ENCODE measurements around the gene DNAJC2.

Gene DNAJC2, protein sequence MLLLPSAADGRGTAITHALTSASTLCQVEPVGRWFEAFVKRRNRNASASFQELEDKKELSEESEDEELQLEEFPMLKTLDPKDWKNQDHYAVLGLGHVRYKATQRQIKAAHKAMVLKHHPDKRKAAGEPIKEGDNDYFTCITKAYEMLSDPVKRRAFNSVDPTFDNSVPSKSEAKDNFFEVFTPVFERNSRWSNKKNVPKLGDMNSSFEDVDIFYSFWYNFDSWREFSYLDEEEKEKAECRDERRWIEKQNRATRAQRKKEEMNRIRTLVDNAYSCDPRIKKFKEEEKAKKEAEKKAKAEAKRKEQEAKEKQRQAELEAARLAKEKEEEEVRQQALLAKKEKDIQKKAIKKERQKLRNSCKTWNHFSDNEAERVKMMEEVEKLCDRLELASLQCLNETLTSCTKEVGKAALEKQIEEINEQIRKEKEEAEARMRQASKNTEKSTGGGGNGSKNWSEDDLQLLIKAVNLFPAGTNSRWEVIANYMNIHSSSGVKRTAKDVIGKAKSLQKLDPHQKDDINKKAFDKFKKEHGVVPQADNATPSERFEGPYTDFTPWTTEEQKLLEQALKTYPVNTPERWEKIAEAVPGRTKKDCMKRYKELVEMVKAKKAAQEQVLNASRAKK

DNA sequence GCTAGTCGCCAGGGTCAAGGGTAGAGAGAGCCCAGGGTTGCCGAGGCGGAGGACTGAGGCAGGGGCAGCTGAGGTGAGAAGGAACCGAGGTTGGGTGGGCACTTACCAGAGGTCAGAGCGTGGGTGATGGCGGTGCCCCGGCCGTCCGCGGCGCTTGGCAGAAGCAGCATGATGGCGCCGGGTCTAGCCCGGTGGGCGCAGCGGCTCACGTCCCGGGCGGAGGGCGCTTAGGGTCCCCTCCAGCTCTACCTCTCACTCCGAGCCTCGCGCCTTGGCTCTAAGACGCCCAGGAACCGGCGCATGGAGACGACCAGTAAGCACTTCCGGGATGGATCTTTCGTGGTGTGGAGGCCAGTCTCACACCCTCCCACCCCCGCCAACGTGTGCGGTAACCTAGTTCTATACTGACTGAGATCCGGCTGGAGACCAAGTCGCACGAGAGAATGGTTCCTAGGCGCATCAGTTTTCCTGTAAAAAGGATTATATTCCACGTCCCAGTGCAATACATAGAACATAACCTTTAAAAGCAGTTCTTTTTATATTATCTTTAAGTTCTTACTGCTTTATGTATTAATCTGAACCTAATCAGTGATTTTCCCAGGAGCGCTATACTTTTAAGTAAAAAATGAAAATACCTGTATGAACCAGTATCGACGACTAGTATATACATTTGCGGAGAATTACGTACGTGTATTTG lies at the start of gene DNAJC2:
TSS of gene DNAJC2 (minus strand) at position 315 of the 697 bp plus-strand sequence. CDS start at position 170, 145 bp downstream.
- peak; percentile 77 to 90 for DNase-seq

DNA sequence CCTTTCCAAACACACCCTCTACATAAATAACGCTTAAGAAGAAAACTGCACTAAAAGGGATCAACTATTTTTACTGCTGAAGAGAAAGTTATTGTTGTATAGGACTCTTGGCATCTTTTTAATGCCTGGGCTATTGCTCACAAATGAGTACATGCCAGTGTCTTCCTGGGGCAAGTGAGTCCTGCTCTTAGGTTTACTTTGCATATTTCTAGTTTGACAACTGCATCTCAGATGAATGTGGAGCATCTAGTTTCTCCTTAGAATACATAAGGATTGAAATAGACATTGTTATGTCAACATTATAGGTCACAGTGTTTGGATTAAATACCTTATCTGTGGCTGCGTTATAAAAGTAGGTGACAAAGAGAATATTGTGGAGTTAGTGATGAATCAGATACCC lies 47.4 kb upstream of the DNAJC2 start:
- DNase-seq = no peak

DNA sequence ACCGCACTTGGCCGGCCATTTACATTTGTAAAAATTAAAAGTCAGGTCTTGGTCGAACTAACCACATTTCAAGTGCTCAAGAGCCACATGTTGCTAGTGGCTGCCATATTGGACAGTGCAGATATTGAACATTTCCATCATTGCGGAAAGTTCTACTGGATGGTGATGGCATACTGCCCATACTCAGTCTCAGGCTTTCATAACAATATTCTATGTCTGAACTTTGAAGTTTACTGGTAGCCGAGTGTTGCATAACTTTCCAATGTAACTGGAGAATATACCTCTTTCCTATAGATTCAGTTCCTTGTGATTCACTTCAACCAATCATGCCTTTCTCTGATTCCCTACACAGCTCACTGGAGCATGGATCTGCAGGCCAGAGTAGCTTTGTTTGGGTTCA lies 46.6 kb upstream of the DNAJC2 start:
- DNase-seq = no peak

DNA sequence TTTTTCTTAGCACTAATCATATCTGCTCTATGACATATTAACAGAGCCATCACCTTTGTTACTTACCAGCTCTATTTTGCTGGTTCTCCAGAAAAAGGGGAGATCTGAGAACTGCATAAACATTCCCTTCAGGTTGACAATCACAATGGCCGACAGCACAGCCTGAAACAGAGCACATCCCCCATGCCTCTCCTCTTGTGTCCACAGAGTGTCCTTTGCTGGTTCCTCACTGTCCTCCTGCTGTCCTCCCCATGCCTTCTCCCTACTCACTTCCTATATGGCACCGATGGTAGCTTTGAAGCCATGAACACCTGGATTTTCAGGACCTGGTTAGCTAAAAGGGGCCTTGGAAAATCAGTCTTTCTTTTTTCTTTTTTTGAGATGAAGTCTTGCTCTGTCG lies 44.7 kb upstream of the DNAJC2 start:
- DNase-seq = no peak

DNA sequence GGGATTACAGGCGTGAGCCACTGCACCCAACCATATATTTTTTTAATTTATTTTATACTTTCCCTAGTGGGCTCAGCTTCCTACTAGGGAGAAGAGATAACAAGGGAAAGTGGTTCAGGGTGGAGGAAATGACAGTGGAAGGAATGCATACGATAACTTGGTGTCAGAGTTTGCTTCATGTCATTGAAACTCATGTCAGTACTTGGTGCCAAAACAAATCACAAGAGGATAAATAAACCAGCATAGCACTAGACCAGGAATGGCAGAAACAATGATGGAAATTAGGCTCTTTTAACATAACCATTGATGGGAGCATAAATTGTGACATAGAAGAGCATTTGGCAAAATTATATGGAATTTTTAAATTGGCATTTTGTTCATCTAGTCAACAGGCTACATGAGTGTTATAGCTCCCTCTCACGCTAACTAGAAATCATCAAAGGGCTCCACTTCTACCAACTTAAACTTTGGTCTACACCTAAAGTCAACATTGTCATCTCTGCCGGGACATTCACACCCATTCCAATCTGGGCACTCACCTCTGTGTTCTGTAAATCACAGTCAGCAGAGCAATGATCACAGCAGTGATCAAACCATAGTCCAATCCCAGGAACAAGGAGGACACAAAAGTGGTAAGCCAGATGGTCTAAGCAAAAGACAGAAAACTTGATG lies 44.0 kb upstream of the DNAJC2 start:
- no peak for DNase-seq

DNA sequence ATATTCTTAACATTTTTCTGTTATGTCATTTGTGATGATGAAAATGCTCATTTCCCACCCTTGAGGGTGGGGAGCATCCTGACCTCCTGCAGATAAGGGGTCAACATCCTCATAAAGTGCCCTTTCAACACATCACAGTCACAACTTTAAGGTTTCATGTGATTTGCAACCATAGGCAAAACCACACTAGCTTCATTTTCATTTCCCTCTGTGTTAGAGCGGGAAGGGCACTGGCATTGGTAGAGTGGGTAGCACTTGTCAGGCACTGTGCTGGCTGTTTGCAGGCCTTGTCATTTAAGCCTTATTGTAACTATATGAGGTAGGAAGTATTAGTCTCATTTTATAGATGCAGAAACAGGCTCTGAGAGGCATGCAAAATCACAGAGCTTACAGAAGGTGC lies 42.7 kb upstream of the DNAJC2 start:
- DNase-seq = no peak

DNA sequence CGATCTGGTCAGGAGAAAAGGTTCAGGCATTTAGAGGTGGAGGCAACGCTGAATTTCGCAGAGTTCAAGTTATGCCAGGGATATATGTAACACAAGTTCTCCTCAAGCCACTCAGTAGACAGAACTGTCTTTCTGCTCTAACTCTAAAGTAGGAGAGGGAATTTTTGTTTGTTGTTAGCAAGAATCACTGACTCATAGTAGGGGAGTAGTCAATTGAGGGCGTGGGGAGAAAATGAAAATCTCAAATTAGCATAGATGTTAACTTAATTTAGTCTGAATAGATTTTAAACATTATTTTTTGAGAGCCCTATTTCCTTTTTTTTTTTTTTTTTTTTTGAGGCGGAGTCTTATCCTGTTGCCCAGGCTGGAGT lies 37.5 kb upstream of the DNAJC2 start:
- no peak for DNase-seq

DNA sequence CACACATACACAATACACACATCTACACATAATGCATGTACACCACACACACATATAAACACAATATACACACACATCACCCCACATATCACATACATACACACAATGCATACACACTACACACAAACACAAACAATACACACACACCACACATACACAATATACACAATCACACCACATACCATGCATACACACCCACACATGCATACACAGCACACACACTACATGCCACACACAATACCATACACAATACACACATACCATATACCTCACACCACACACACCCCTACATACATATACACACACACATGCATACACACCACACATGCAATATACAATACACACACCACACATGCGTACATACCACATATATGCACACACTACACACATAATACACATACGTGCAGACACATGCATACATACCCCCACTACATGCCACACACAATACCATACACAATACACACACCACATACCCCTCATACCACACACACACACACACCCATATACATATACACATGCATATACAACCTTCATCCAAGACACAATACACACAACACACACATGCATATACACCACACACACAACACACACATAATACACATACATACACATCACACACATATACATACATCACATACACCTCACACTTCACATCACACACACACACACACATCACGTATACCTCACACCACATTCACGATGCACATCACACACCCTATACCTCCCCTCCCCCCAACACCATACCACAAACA lies 36.9 kb upstream of the DNAJC2 start:
- no peak for DNase-seq

DNA sequence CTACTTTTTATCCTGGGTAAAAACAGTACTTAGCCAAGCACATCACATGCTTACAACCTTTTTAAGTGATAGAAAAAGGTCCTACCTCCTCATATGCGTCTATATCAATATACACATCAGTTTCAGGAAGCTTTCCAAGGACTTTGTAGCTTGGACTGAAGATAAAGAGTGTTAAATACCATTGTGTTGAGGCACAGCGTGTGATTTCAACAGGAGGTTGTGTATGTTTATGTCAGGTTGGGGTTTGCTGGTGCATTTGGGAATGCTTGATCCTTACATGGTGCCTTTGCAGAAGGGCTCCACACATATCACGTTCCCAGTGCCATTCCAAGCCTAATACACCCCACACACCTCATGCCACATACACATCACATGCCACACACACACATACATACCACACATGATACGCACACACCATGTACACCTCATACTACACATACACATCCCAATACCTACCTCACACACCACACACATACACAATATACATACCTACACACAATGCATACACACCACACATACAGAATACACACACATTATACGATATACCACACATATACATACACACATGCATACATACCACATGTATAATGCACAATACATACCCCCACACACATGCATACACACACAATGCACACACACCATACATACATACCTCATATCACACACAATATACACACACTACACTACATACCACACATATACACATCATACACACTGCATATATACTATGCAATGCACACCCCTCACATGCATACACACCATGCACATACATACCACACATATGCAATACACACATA lies 36.0 kb upstream of the DNAJC2 start:
- DNase-seq = no peak

DNA sequence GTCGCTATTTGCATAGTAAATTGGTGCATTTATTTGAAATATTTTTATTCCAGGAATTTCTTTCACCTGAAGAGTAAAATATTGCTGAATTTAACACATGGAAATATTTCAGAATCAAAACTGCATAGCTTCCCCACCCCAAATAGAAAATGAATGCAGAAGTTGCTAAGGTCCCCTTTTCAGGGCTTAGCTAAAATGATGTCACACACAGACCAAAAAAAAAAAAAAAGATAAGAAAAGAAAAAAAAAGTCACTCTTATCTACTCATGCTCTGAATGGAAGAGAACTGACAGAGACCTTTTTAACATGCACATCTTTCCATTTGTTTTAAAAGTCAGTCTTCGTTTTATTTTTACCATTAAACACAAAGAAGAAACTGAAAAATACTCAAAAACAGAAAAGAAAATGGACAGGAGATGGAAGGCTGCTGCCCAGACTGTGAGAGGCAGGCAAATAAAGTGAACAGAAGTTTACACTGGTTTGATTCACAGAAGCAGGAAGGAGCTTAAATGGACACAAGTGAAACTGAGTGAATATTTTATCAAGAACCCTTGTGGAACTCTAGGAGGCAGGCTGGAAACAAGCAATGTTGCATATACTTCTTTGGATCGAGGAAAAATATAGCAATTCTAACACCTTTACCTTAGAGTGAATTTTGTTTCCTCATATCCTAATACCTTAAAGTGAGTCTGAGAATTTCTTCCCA lies 34.9 kb upstream of the DNAJC2 start:
- DNase-seq = no peak

DNA sequence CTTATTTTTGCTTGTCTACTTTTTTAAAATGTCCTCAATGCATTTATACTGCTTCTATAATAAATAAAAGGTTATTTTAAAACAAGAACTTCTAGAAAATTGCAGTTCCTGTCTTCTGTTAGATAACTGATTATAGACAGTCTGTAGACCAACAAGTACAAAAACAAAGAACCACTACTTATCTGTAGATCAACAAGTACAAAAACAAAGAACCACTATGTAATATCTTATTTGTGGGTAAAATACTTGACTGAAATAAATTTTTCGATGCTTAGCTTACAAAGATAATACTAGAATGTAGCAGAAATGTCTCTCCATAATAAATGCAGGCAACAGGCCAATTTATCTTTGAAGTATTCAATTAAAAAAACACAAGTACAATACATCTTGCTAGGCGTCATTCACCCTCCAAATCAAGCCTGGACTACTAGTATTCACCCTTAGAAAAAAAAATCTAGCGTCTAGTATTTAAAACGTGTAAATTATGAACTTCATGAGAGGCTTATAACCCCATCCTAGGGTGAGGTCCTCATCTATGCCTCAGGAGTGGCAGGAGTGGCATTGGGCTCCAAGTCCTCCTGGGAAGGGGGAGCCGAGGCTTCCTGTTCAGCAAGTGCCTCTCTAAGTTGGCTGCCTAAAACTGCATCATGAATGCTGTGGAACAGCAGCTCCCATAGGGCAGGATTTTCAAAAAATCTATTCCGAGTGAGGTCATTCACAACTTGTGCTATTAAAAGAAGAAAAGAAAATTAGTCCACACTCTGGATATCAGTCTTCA lies 29.5 kb upstream of the DNAJC2 start:
- no peak for DNase-seq

DNA sequence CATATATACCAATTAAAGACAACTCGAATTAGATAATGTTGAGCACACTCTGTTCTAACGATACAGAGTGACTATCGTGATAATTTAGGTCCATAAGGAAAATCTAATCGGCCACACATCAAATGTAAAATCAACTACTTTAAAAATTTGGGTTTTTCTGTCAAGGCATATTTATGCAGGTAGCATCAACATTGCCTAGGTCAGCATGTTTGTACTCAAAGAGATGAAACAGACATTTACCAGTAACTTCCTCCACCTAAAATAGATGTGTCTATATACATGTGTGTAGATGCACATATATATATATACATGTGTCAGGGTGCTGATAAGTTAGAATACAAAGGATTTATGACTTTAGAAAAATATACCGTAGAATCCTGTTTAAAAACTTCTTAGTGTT lies 24.9 kb upstream of the DNAJC2 start:
- no peak for DNase-seq

DNA sequence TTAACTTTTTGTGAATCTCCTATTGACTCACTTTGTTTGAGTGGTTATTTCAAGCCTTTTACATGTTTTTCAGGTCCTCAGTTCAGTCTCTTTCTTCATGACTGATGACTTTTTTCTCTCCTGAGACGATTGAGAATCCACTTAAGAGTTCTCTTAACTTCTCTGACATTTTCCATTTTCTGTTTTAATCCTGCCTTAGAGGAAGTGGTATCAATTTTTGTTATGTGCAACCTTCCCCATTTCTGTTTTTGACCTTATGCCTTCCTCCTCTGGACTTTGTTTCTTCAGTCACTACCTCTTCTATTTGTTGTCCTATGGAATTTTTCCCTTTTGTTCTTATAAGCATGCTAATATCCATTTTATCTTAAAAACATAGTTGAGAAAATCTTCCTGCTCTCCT lies 5.2 kb upstream of the DNAJC2 start:
- DNase-seq = no peak

DNA sequence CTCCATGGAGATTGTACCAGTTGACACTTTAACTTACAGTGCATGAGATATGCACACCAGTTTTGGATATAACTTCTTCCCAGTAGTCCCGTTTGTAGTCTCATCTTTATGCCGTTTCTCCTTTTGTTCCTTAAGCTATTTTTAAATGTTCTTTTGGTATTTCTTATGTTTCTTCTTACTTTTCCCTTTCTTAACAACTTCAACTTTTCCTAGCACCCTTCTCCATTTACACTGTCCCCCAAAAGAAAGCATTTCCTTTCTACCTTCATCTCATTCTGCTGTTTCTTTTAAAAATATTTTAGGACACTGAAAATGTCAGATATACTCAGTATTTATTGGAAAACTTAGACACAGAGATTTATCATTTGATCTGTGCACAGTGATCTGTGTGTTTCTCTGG lies 4.4 kb upstream of the DNAJC2 start:
- DNase-seq = no peak

DNA sequence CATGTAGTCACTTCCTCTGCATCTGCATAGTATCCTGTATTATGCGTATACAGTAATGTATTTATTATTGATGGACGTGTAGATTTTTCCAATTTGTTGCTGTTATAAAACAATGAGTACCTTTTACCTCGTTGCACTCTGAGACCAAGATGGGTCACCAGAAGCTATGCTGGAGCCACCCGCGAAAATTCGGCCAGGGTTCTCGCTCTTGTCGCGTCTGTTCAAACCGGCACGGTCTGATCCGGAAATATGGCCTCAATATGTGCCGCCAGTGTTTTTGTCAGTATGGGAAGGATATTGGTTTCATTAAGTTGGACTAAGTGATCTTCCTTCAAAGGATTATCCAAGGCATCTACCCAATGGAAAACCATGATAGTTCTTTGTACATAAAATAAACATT lies 3.9 kb upstream of the DNAJC2 start:
- no peak for DNase-seq

DNA sequence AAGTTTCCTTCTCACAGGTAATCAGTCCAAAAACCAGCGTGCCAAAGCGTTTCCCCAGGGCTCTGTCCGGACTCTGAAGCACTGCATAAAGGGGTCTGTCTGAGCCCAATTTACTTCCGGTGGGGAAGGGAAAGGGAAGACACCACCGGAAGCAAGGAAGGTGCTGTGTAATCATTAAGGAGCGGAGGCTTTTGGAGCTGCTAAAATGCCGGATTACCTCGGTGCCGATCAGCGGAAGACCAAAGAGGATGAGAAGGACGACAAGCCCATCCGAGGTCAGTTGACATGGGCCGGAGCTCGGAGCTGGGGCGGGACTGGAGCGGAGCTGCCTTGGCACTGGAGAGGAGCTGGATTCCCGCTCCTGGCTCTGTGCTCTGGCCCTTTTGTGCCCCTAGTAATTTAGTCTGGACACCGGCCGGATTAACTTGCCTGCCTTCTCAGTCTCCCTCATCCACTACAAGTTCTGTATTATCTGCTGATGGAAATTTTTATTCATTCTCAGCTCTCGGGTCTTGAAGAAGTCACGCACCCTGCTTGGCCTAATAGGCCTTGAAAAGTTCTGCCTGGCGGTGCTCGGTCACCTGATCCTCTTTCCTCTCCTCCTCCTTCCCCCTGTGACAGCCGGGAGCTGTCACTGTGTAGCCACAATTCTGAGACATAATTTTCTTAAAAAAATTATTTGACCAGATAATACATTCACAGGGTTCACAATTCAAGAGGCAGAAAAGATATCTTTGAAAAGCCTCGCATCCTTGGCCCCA lies 3.1 kb upstream of the DNAJC2 start, which contains the start of gene PSMC2:
TSS of gene PSMC2 (plus strand) at position 137 of the 761 bp plus-strand sequence. CDS start at position 206, 69 bp downstream.
- peak; percentile 67 to 79 for DNase-seq

DNA sequence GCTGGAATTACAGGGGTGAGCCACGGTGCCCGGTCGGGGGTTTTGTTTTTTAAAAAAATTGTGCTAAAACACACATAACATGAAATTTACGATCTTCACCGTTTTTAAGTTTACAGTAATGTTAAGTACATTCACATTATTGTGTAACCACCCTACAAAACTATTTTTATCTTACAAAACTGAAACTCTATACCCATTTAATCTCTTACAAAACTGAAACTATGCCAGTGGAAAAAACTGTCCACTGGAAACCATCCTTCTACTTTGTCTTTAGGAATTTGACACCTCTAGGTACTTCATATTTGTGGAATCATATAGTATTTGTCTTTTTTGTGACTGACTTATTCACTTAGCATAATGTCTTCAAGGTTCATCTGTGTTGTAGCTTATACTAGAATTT lies 1.8 kb upstream of the DNAJC2 start:
- no peak for DNase-seq

DNA sequence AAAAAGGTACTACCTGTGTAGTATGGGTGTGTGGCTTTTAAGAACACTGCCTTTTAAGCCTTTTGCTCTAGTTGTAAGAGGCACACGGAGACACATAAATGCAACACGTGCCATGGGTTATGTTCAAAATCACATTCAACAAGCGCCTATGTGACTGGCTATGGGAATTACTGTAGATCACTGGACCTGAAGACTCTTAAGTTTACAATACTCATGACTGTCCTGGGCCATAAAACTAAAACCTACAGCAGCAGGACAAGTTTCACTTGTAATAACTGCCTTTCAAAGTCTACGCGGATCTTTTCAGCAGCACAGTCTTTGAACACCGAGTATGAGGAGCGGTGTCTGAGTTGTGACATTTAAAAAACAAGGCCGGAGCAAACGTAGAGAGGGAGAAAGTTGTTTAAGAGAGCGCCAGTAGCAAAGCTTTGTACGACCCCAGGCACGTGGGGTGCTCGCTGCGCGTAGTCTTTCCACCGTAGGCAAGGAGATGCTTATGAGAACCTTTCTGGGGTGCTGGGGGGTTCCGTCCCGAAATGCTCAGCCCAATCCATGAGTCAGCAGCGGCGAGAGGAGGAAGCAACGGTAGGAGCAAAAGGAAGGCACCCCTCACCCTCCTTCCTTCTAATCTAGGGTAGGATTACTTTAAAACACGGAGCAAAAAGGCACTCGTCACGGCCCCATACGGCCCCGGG lies 662 bp downstream of the DNAJC2 start:
- no peak for DNase-seq

DNA sequence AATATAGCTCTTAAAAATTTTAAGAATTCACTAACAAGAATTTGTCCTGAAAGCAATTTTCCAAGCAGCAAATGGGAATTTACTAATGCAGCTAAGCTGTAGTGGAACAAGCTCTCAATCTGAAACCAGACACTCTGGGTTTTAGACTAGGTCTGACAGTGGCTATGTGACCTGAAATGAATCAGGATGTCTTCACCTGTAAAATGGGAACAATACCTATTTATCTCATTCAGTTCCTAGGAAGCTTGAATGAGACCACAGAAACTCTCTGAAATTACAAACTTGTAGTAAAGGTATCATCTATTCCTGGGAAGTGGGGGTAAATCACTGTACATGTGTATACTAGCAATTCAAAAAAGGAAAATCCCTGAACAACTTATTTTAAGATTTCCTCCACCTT lies 1.2 kb downstream of the DNAJC2 start:
- no peak for DNase-seq
